SU-DHL-6 (cell line): ENCODE measurements around the gene PPFIBP1.
"Not testable (repeated sequence)": the region's sequence is repeated elsewhere in the genome, so short reads cannot be mapped to it uniquely, and the experiment has no call there.

ENCODE experiments used
- H2AFZ ChIP-seq: fragments of 200-600 bp; sonication (generic); 2 replicates; pipeline ENCODE4 v1.6.1; 2014; ENCODE audit warnings: low read depth, mild to moderate bottlenecking, moderate library complexity, mixed read lengths, antibody characterized with exemption, low read length; ENCODE audit not compliant: severe bottlenecking
- H3F3A ChIP-seq: fragments of 200-600 bp; shearing (Covaris generic); 2 replicates; pipeline ENCODE4 v1.6.0; 2016; ENCODE audit warnings: antibody characterized with exemption, mild to moderate bottlenecking; ENCODE audit not compliant: insufficient read depth
- H3K27ac ChIP-seq: fragments of 200-600 bp; sonication (generic); 2 replicates; pipeline ENCODE4 v1.5.1; 2016; ENCODE audit warnings: low read depth, mild to moderate bottlenecking, low read length, moderate library complexity, mixed read lengths
- H3K27me3 ChIP-seq: fragments of 200-600 bp; sonication (generic), shearing (Covaris generic); 2 replicates; pipeline ENCODE4 v1.6.0; 2014; ENCODE audit warnings: mild to moderate bottlenecking, low read length
- H3K36me3 ChIP-seq: fragments of 200-600 bp; sonication (generic); 2 replicates; pipeline ENCODE4 v1.6.1; 2014; ENCODE audit warnings: mild to moderate bottlenecking, low read length, mixed read lengths
- H3K4me2 ChIP-seq: fragments of 300-600, 200-600 bp; shearing (Covaris generic), sonication (generic); 2 replicates; pipeline ENCODE4 v1.6.0; 2014; ENCODE audit warnings: low read length, low read depth, mild to moderate bottlenecking; ENCODE audit not compliant: poor library complexity, severe bottlenecking
- H3K4me3 ChIP-seq: fragments of 200-600 bp; sonication (generic); 2 replicates; pipeline ENCODE4 v1.5.1; 2014; ENCODE audit warnings: antibody characterized with exemption, low read length, mild to moderate bottlenecking, mixed read lengths; ENCODE audit not compliant: insufficient read depth, poor library complexity, severe bottlenecking
- H3K79me2 ChIP-seq: fragments of 200-600 bp; sonication (generic); 2 replicates; pipeline ENCODE4 v1.6.1; 2014; ENCODE audit warnings: mild to moderate bottlenecking, low read length, moderate library complexity; ENCODE audit not compliant: insufficient read depth
- H3K9ac ChIP-seq: fragments of 200-600 bp; sonication (generic); 2 replicates; pipeline ENCODE4 v1.7.0; 2014; ENCODE audit warnings: mild to moderate bottlenecking, low read length
- H3K9me2 ChIP-seq: fragments of 200-600 bp; sonication (generic); replicated peaks from 2 replicates; pipeline ENCODE4 v1.6.1; 2014; ENCODE audit warnings: low read length; ENCODE audit not compliant: insufficient read depth
- H3K9me3 ChIP-seq: fragments of 200-600 bp; sonication (generic); 2 replicates; pipeline ENCODE4 v1.6.1; 2014; ENCODE audit warnings: low read length, mixed read lengths; ENCODE audit not compliant: insufficient read depth
- H4K20me1 ChIP-seq: fragments of 200-600 bp; sonication (generic); 2 replicates; pipeline ENCODE4 v1.6.1; 2014; ENCODE audit warnings: low read depth, mild to moderate bottlenecking, antibody characterized with exemption, low read length, moderate library complexity, mixed read lengths
- CTCF ChIP-seq: fragments of 200-600 bp; sonication (generic); IDR thresholded peaks from one replicate; pipeline ENCODE4 v1.5.1; 2017; ENCODE audit warnings: antibody characterized with exemption, mild to moderate bottlenecking, low read length, moderate library complexity; ENCODE audit not compliant: insufficient read depth, poor library complexity, severe bottlenecking
- EZH2phosphoT487 ChIP-seq: fragments of 200-600 bp; sonication (generic), shearing (Covaris generic); conservative IDR thresholded peaks from 2 replicates; pipeline ENCODE4 v1.6.1; 2018; ENCODE audit warnings: mild to moderate bottlenecking, antibody characterized with exemption, low read length, moderate library complexity, mixed read lengths

Gene PPFIBP1

GRCh38 chr12:27577688-27578087 is 53.7 kb downstream of the PPFIBP1 start:
- Histone ChIP-seq H3K4me2 (no peak overlapping the region), H3K4me3 (no peak overlapping the region), H3K27me3 (no peaks in the 10 kb centered on the region), H2AFZ (no peak overlapping the region), H4K20me1 (no peaks in the 10 kb centered on the region), H3K36me3 (no peaks in the 10 kb centered on the region), H3F3A (no peaks in the 10 kb centered on the region), H3K9ac (no peak overlapping the region), H3K9me2 (no peaks in the 10 kb centered on the region), H3K9me3 (no peaks in the 10 kb centered on the region), H3K79me2 (no peaks in the 10 kb centered on the region), H3K27ac (no peak overlapping the region)
- no peak for TF ChIP-seq EZH2phosphoT487

- H3K79me2 ChIP-seq: no peaks in the 10 kb centered on the region
- no peaks in the 10 kb centered on the region for H3F3A ChIP-seq
- H3K9me3 ChIP-seq: no peaks in the 10 kb centered on the region
- H3K9me2 ChIP-seq: no peaks in the 10 kb centered on the region
- H4K20me1 ChIP-seq: no peaks in the 10 kb centered on the region
- H3K9ac ChIP-seq: no peak overlapping the region
- TF ChIP-seq EZH2phosphoT487: no peak
- TF ChIP-seq CTCF: no peak
- no peak overlapping the region for H2AFZ ChIP-seq
- no peak overlapping the region for H3K27ac ChIP-seq
- H3K27me3 ChIP-seq: no peaks in the 10 kb centered on the region
- H3K4me2 ChIP-seq: no peak overlapping the region
- H3K4me3 ChIP-seq: no peak overlapping the region
- no peaks in the 10 kb centered on the region for H3K36me3 ChIP-seq
Observed at GRCh38 chr12:27578689-27579372, 54.8 kb downstream of the PPFIBP1 start.

DNA sequence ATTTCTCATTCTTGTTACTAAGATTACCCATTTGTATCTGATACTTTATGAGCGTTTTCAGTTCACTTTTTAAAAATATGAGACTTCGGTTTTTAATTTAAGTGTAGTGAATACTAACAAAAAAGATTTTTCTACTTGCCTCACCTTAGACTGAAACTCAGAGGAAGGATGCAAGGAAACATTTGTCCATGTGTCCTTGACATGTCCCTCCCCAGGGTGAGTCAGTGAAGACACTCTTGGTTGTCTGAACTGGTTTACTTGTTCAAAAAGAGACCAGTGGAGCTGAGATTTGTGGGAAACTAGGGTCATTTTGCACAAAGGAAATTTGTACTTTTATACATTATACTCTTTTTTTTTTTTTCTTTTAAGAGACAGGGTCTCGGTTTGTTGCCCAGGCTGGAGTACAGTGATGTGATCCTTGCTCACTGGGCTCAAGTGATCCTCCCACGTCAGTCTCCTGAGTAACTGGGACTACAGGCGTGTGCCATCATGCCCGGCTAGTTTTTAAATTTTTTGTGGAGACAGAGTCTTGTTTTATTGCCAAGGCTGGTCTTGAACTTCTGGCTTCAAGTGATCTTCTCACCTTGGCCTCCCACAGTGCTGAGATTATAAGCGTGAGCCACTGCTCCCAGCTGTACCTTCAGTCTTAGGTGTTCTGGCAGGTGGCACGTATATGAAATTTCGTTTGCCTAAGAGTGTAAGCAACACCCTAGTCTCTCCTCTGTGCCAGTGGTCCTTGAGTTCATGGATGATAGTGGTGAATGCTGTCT is 56.7 kb downstream of the PPFIBP1 start:
- Histone ChIP-seq H4K20me1 (no peaks in the 10 kb centered on the region), H3K9ac (no peak overlapping the region), H2AFZ (no peak overlapping the region), H3F3A (no peaks in the 10 kb centered on the region), H3K79me2 (no peaks in the 10 kb centered on the region), H3K4me3 (no peak overlapping the region), H3K9me3 (no peaks in the 10 kb centered on the region), H3K9me2 (no peaks in the 10 kb centered on the region), H3K27ac (no peak overlapping the region), H3K27me3 (no peaks in the 10 kb centered on the region), H3K4me2 (no peak overlapping the region), H3K36me3 (no peaks in the 10 kb centered on the region)
- TF ChIP-seq EZH2phosphoT487 (no peak), CTCF (no peak)

DNA sequence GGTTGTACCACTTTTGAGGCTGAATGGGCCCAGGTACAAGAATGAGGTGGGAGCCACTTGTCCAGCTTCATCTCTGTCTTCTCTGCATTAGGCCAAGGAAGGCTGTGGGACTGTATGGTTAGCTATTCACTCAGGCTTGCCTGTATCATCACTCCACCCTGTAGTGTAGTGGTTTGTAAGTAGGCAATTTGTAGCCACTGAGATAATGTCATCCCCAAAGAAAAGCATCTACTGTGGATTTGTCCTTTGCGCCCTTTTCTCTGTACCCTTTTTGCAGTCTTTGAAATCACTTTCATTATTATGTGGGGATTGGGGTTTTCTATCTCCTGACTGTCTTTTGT is 57.3 kb downstream of the PPFIBP1 start:
- H3K27ac ChIP-seq, H3K36me3 ChIP-seq, H2AFZ ChIP-seq, H3F3A ChIP-seq, H3K27me3 ChIP-seq, H3K9ac ChIP-seq, H3K9me2 ChIP-seq, H4K20me1 ChIP-seq, H3K9me3 ChIP-seq, H3K79me2 ChIP-seq, H3K4me2 ChIP-seq, H3K4me3 ChIP-seq: not testable (repeated sequence)

DNA sequence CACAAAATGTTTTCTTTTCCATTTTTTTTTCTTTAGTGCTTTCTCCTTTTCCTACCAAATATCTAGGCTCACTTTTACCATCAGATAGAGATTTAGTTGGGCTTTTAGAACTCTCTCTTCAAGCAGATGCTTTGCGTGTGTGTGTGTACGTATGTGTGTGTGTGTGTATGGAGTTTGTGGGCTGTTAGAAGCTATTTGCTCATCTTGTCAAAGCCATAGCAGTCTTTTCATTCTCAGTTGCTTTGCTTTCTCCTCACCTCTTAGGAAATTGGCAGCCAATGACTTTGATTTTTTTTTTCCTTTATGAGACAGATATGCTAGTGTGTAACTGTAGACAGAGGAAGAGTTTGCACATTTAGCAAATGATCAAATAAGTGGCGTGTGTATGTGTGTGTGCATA is 57.8 kb downstream of the PPFIBP1 start:
- not testable (repeated sequence) for H3K79me2 ChIP-seq, H3K27ac ChIP-seq, H3K9me3 ChIP-seq, H3K36me3 ChIP-seq, H3K9ac ChIP-seq, H3F3A ChIP-seq, H3K4me3 ChIP-seq, H2AFZ ChIP-seq, H3K9me2 ChIP-seq, H3K27me3 ChIP-seq, H4K20me1 ChIP-seq, H3K4me2 ChIP-seq

GRCh38 chr12:27582445-27582844 is 58.4 kb downstream of the PPFIBP1 start:
- not testable (repeated sequence) for H4K20me1 ChIP-seq, H3K9me3 ChIP-seq, H3K27me3 ChIP-seq, H3K4me3 ChIP-seq, H3K9me2 ChIP-seq, H3K36me3 ChIP-seq, H3K79me2 ChIP-seq, H2AFZ ChIP-seq, H3K4me2 ChIP-seq, H3K9ac ChIP-seq, H3F3A ChIP-seq, H3K27ac ChIP-seq
